AG08395 (cell line): ENCODE data around the gene ERCC6L2.

Source experiments
- DNase-seq: peaks from one replicate; pipeline ENCODE4 v3.0.0; 2012; ENCODE audit warnings: mixed read lengths, low spot score

Gene ERCC6L2, protein sequence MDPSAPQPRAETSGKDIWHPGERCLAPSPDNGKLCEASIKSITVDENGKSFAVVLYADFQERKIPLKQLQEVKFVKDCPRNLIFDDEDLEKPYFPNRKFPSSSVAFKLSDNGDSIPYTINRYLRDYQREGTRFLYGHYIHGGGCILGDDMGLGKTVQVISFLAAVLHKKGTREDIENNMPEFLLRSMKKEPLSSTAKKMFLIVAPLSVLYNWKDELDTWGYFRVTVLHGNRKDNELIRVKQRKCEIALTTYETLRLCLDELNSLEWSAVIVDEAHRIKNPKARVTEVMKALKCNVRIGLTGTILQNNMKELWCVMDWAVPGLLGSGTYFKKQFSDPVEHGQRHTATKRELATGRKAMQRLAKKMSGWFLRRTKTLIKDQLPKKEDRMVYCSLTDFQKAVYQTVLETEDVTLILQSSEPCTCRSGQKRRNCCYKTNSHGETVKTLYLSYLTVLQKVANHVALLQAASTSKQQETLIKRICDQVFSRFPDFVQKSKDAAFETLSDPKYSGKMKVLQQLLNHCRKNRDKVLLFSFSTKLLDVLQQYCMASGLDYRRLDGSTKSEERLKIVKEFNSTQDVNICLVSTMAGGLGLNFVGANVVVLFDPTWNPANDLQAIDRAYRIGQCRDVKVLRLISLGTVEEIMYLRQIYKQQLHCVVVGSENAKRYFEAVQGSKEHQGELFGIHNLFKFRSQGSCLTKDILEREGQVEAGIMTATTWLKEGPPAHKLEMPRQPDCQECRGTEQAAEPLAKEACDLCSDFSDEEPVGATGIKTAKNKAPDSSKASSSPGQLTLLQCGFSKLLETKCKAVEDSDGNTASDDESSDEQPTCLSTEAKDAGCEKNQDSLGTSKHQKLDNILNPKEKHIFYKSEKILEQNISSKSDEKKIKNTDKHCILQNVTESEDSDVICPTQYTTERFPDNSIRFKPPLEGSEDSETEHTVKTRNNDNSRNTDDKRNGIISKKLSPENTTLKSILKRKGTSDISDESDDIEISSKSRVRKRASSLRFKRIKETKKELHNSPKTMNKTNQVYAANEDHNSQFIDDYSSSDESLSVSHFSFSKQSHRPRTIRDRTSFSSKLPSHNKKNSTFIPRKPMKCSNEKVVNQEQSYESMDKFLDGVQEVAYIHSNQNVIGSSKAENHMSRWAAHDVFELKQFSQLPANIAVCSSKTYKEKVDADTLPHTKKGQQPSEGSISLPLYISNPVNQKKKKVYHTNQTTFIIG (N-terminal part only)

GRCh38 chr9:95875305-95876137, at the start of gene ERCC6L2:
ERCC6L2 (plus strand) TSS chr9:95875691; CDS start chr9:95876039, 348 bp downstream.
- peak; percentile 95 for DNase-seq

DNA sequence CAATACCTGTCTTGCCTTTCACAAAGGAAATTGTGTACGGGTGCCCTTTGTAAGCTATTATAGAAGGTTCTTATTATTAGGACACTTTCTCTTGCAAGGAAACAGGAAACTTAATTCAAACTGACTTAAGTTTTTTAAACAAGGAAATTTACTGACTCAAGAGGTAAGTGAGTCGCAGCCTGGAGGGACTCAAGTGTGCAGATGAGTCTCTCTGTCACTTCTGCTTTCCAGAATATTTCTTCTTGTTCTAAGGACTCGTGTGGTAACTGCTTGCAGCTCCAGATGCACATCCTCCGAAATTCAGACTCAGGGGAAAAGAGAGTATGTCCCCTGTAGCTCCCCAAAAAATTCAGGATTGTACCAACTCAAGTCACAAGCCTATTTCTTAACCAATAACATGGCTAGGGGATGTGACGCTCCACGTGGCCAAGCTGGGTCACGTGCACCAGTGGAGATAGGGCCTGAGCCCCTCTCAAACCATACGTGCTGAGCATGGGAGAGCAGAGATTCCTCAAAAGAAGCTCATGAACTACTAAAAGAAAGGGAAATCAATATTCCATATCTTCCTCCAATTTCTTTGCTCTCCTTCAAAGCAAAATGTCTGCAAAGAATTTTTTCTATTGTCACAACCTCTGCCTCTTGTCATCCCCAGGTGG, 49.2 kb upstream of the ERCC6L2 start:
- DNase-seq, result no peak

DNA sequence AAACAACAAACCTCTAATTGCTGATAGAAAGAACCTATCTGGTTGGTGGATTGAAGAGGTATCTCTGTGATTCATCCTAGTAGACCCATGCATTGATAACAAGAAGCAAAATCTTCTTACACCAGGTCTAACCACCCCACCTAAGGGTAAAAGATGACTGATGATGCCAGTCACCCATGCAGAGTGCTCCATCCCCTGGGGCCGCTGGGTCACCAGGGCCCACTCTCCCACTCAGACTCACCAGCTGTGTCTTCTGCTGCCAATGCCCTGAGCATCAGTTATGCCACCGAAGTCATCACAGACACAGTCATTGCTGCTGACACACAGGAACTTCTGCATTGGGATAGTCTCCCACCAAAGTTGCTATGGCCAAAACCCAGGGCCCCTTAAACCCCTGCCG, 44.7 kb upstream of the ERCC6L2 start:
- DNase-seq, result no peak

DNA sequence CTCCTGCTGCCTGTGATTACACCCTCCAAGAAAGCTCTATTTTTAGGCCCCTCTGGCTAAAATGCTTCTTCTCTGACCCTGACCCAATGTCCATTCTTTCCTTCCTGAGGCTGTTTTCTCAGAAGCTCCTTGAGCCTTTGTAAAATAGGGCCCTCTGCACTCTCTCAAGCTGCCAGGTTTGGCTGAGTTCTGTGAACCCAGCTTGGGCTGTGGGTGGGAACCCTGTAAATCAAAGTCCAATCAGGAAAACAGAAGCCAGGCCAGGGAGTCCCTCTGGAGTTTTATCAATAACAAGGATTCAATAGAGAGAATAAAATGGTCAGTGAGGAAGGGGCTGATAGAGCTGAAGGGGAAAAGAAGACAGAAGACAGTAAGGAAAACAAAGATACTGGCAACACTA, 43.7 kb upstream of the ERCC6L2 start:
- DNase-seq, result no peak

DNA sequence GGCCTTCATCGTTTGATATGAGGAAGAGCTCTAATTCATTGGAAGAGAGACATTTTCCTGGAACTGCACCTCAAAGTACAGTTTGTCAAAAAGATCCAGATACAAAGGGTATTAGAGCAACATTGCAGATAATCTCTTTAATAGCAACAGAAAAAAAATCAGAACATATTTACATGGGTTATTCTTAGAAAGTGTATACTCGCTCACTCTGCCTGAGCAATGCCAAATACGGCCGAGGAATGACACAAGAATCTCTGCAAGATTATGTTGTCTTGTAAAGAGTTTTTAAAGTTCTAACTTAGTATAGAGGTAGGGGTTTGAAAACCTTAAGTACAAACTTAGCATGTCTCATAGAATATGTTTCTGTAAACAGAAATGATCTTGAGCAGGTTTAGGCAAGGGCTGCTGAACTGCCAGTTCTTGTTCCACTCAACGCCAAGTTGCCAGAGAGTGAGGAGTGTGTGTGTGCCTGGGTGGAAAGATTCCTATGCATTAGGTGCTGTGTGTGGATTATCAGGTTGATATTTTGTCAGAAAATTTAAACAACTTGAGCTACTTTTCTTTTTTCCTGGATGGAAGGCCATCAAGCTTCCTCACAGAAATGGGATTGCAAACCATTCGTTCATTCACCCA, 41.8 kb upstream of the ERCC6L2 start:
- DNase-seq, result no peak

DNA sequence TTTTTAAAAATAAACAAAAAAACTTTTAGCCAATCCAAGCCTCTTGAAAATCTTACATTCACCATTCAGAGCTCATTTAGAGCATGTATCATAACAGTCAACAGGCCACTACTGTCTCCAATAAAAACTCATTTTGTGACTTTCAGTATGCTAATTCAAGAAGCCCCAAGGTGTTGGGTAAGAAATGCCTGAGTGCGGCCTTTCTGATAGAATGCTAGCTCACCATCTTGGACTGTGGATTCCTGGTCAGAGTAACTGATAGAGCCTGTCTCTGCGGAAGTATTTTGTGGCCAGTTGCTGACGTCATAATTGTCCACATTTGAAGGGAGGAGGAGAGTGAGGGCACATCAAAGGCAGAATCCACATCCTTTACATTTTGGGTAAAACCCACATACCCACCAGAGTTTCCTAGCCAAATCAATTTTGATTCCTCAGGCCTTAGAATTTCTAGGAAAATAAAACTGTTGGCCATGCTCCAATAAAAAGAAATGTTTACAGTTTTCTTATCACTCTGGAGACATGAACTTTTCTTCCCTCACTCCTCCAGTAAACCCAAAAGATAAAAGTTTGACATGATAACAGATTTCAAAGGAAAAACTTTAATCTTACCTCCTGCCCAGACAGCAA, 41.1 kb upstream of the ERCC6L2 start:
- no peak for DNase-seq

DNA sequence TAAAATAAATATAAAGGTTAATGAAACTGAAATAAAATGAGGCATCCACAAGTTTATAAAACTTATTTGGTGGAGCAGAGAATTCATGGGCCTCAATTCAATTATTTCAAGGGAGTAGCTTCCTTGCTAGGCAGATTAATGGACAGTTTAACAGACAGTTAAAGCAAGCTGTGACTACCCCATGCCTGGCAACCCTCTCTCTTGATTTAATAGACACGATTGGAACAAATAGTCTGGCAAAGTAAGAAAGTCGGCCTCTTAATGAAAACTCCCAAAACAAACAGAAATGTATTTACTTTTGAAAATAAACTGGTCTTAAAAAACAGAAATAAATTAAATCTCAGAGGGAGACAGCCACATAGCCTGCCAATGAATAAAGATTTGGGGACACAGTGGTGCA, 40.1 kb upstream of the ERCC6L2 start:
- DNase-seq, result no peak

- DNase-seq, result peak; percentile 22
Measured at GRCh38 chr9:95836072-95836471, 39.4 kb upstream of the ERCC6L2 start.

GRCh38 chr9:95839012-95839411, 36.5 kb upstream of the ERCC6L2 start:
- DNase-seq, result no peak

GRCh38 chr9:95840074-95840473, 35.4 kb upstream of the ERCC6L2 start:
- no peak for DNase-seq

GRCh38 chr9:95841377-95841776, 34.1 kb upstream of the ERCC6L2 start:
- no peak for DNase-seq

DNA sequence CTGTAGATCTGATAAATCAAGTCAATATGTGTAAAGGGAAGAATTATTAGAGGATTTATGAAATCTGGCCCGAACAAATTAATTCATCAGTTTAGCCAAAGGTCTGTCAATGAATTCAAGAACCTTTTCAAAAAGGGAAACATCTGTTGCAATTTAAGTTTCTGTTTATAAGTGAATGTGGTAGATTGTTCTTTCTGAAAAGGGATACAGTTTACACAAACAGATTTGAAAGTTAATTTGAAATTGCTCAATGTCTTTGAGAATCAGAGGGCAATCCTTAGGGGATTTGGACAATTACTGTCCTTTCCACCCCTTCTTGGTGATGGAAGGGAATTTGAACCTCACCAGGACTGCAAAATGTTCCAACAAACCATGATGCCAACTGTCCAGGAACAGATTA, 29.7 kb upstream of the ERCC6L2 start:
- no peak for DNase-seq

- DNase-seq, result no peak
Measured at GRCh38 chr9:95848764-95849163, 26.7 kb upstream of the ERCC6L2 start.

GRCh38 chr9:95852059-95853032, 23.1 kb upstream of the ERCC6L2 start:
- DNase-seq, result peak; percentile 23

GRCh38 chr9:95854386-95855020, 21.0 kb upstream of the ERCC6L2 start:
- peak; percentile 59 for DNase-seq

DNA sequence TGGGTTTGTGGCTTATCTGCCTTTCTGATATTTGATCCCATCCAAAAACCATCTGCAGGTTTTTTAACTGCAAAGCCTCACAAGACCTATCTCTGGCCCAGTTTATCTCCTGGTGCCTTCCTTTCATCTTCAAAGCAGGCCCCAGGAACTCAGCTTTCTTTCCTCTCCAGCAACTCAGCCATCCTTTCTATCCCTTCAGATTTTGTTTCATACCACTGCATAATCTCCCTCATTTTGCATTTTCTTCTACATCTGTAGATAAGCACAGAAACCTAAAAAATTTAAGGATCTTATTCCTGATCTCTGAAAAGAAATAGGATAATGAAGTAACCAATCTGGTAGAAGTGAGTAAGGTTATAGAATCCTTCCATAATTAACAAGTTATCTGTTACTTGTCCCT, 19.5 kb upstream of the ERCC6L2 start:
- DNase-seq, result no peak

GRCh38 chr9:95857124-95857523, 18.4 kb upstream of the ERCC6L2 start:
- DNase-seq, result no peak

- DNase-seq, result no peak
Measured at GRCh38 chr9:95857896-95858295, 17.6 kb upstream of the ERCC6L2 start.
